Pancreas (tissue), 10 donors: Measurements from ENCODE around the gene SSNA1. TPM values are rescaled to one million over a fixed set of nuclear protein-coding genes. Genes with fewer than 3 reads are reported as not detected.

Experiments
- ATAC-seq, 4 donors: fragments of 200-7000 bp; cut with Tn5 transposase; one replicate each; pipeline versions ENCODE4 v1.8.0 to v1.9.1; 2020; ENCODE audit warnings: mild to moderate bottlenecking in 4 of 4, moderate library complexity in 4 of 4
- DNase-seq, 6 donors: peaks; one replicate each; pipeline ENCODE4 v3.0.0-alpha.2; 2020
- FAIRE-seq: peaks from 2 replicates; lab custom pipeline; 2012; peaks lifted over from hg19 to GRCh38; lab: Jason Lieb, UNC
- H3K27ac ChIP-seq, 4 donors: fragments of 200-600 bp; sonication (generic); 1 replicate in 3 of 4; 2 replicates in 1 of 4; pipeline versions ENCODE4 v1.5.0 to v1.8.0; 2020
- H3K27me3 ChIP-seq, 4 donors: fragments of 200-600 bp; one replicate each; pipeline ENCODE4 v1.8.0; 2021
- H3K36me3 ChIP-seq, 3 donors: fragments of 200-600 bp; sonication (generic) in 1 of 3; one replicate each; pipeline versions ENCODE4 v1.5.0 to v1.8.0; 2020 to 2021
- H3K4me1 ChIP-seq, 3 donors: fragments of 200-600 bp; one replicate each; pipeline ENCODE4 v1.8.0; 2021
- H3K4me3 ChIP-seq, 4 donors: fragments of 200-600 bp; sonication (generic) in 2 of 4; one replicate each; pipeline versions ENCODE4 v1.5.0 to v1.8.0; 2020 to 2021
- H3K9me3 ChIP-seq, 4 donors: fragments of 200-600 bp; one replicate each; pipeline ENCODE4 v1.8.0; 2021
- WGBS, 2 donors: extraction: QIAGEN DNeasy Blood & Tissue Kit; methylation state at CpG; one replicate each; pipeline ENCODE4 v1.1.7; 2013; 5-methylcytosine and 5-hydroxymethylcytosine counted together
- intact Hi-C, 3 donors: fragments of 100-400 bp; cut with DNase I; formaldehyde crosslinking; loops; one replicate each; pipeline versions ENCODE4 v1.11.1 to v1.14.2; 2022
- polyA plus RNA-seq, 2 donors: library from polyadenylated mRNA; stranded (reverse); fragments of 200-250 nt; gene quantifications; one replicate each; pipeline ENCODE4 v1.2.3, GENCODE V29; 2013
- total RNA-seq, 6 donors: library from RNA; stranded (reverse); fragmentation: NEBNext Ultra II Directional in 4 of 6; extraction: Animal tissue kit (Norgen Biotek cat#: 25700) in 4 of 6; gene quantifications; one replicate each; pipeline versions ENCODE4 v1.2.1 to v1.2.4, GENCODE V29; 2021 to 2023
- TF ChIP-seq, protein P1 (sequence below), 4 donors: fragments of 200-600 bp; sonication (generic) in 3 of 4; IDR thresholded peaks; one replicate each; pipeline versions ENCODE4 v1.5.0 to v1.8.0; 2021; ENCODE audit warnings: antibody characterized with exemption in 4 of 4
- donor health status: healthy with polysubstance abuse.
- donor health status: DM: no; HTN: no; CAD: no; lungs with moderate emphysema.
- donor health status: DM: no; HTN: no; CAD: no.
- donor health status: control.
- donor health status: control.
- donor health status: Bipolar disorder and iron deficiency.
- donor health status: DM: yes; HTN: yes; CAD: no.
- donor health status: DM: no; HTN: no; CAD: no.
- donor health status: DM: no; HTN: no; CAD: no.
- donor health status: DM: yes; HTN: yes; CAD: no.

Gene SSNA1
- total and polyA plus RNA-seq, 8 donors = 30.8 to 81.0 (median 41.1) TPM

- intact Hi-C loops = no loop called here
- Histone ChIP-seq H3K9me3 (no peaks in the 10 kb centered on the region), H3K27me3 (peaks cover 0 to 10% (median under 1%) of the 10 kb centered on the region in 4 donors), H3K4me1 (peaks cover 0 to 6% (median 5%) of the 10 kb centered on the region in 3 donors), H3K4me3 (no peak overlapping the region), H3K36me3 (no peaks in the 10 kb centered on the region), H3K27ac (no peak overlapping the region)
- TF ChIP-seq, protein P1, sequence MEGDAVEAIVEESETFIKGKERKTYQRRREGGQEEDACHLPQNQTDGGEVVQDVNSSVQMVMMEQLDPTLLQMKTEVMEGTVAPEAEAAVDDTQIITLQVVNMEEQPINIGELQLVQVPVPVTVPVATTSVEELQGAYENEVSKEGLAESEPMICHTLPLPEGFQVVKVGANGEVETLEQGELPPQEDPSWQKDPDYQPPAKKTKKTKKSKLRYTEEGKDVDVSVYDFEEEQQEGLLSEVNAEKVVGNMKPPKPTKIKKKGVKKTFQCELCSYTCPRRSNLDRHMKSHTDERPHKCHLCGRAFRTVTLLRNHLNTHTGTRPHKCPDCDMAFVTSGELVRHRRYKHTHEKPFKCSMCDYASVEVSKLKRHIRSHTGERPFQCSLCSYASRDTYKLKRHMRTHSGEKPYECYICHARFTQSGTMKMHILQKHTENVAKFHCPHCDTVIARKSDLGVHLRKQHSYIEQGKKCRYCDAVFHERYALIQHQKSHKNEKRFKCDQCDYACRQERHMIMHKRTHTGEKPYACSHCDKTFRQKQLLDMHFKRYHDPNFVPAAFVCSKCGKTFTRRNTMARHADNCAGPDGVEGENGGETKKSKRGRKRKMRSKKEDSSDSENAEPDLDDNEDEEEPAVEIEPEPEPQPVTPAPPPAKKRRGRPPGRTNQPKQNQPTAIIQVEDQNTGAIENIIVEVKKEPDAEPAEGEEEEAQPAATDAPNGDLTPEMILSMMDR (IDR thresholded peaks at IDR 0.05) = no peak
- ATAC-seq (no peak), DNase-seq (no peak), FAIRE-seq (no peak)
- WGBS, 2 donors = 28 to 37% methylated on average over 4 of the region's 4 CpGs
These were observed 29.9 kb upstream of the SSNA1 start for GRCh38 chr9:137158625-137159024.

GRCh38 chr9:137159105-137160053 lies 29.1 kb upstream of the SSNA1 start:
- peaks cover 0 to 10% (median 2%) of the 10 kb centered on the region in 4 donors for H3K27me3 ChIP-seq
- DNase-seq = no peak
- ATAC-seq = no peak
- WGBS, 2 donors = 38 to 44% methylated on average over 14 of the region's 14 CpGs
- intact Hi-C loops = no loop called here
- peaks cover 0 to 6% (median 5%) of the 10 kb centered on the region in 3 donors for H3K4me1 ChIP-seq
- no peak overlapping the region for H3K27ac ChIP-seq
- no peaks in the 10 kb centered on the region for H3K36me3 ChIP-seq
- TF ChIP-seq, protein P1 (IDR thresholded peaks at IDR 0.05) = no peak
- H3K4me3 ChIP-seq = no peak overlapping the region
- no peak for FAIRE-seq
- H3K9me3 ChIP-seq = no peaks in the 10 kb centered on the region

DNA sequence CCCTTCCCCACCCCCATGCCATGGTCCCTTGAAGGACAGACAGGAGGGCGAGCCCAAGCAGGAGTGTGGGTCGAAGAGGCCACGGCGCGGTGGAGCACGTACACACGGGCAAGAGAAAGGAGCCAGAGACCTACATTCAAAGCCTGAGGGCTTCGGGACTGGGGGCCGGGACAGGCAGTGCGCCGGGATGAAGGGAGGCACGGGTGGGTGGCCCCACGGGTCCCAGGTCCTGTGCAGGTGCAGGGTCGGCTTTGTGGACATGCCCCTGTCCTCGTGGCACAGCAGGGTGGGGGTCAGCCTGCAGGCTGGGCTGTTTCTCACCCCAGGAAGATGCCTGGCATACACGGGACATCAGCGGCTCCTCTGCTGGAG lies 28.4 kb upstream of the SSNA1 start:
- ATAC-seq = no peak
- peaks cover 0 to 10% (median 2%) of the 10 kb centered on the region in 4 donors for H3K27me3 ChIP-seq
- 53 to 65% methylated on average over 17 of the region's 17 CpGs for WGBS, 2 donors

GRCh38 chr9:137160716-137161557 lies 27.5 kb upstream of the SSNA1 start:
- no peak overlapping the region for H3K4me3 ChIP-seq
- 17 to 23% methylated on average over 52 to 56 of the region's 56 CpGs for WGBS, 2 donors
- H3K4me1 ChIP-seq = peaks cover 0 to 6% (median 5%) of the 10 kb centered on the region in 3 donors
- H3K27me3 ChIP-seq = peaks cover 0 to 10% (median 2%) of the 10 kb centered on the region in 4 donors
- DNase-seq = no peak
- H3K27ac ChIP-seq = no peak overlapping the region
- TF ChIP-seq, protein P1 (IDR thresholded peaks at IDR 0.05) = no peak
- intact Hi-C loops = no loop called here
- H3K36me3 ChIP-seq = no peaks in the 10 kb centered on the region
- FAIRE-seq = no peak
- ATAC-seq = no peak
- no peaks in the 10 kb centered on the region for H3K9me3 ChIP-seq

More for the DNA sequence above, 28.4 kb upstream of the SSNA1 start:
- Histone ChIP-seq H3K27ac (no peak overlapping the region), H3K9me3 (no peaks in the 10 kb centered on the region), H3K4me3 (no peak overlapping the region), H3K4me1 (peaks cover 0 to 6% (median 5%) of the 10 kb centered on the region in 3 donors), H3K36me3 (no peaks in the 10 kb centered on the region)
- TF ChIP-seq, protein P1 (IDR thresholded peaks at IDR 0.05) = no peak
- FAIRE-seq = no peak
- intact Hi-C loops = no loop called here
- DNase-seq = no peak
